Panc1 (cell line): ENCODE results near the gene IFT122. TPM values are rescaled to one million over a fixed set of nuclear protein-coding genes. Genes with fewer than 3 reads are reported as not detected.

Experiments
- ATAC-seq: fragments of 200-7000 bp; cut with Tn5 transposase; 2 replicates; pipeline ENCODE4 v1.9.1; 2020; ENCODE audit warnings: mild to moderate bottlenecking, moderate library complexity
- BruUV-seq: library from RNA; stranded (reverse); fragments of 400-500 nt; replicated peaks from 2 replicates; lab custom pipeline; 2021; lab: Mats Ljungman, UMichigan
- CTCF ChIA-PET: fragments of 300-600 bp; sonication (Branson Sonifier 250); formaldehyde crosslinking; loops from one replicate; lab custom pipeline; 2022; ENCODE audit warnings: antibody characterized with exemption; lab: Charles Lee
- POLR2A ChIA-PET: fragments of 300-600 bp; sonication (Branson Sonifier 250); formaldehyde crosslinking; loops from one replicate; lab custom pipeline; 2022; ENCODE audit warnings: antibody characterized with exemption; lab: Charles Lee
- DNase-seq: peaks from one replicate; pipeline ENCODE4 v3.0.0-alpha.2; 2010; ENCODE audit warnings: low read depth, low spot score
- H3K27ac ChIP-seq: 2 replicates; pipeline ENCODE4 v1.5.1; 2011; ENCODE audit warnings: mild to moderate bottlenecking, low read length, inconsistent platforms
- H3K27me3 ChIP-seq: fragments of 200-500 bp; sonication (Bioruptor generic); 2 replicates; pipeline ENCODE4 v1.6.0; 2014; ENCODE audit warnings: low read length, inconsistent platforms; ENCODE audit not compliant: control insufficient read depth, insufficient read depth
- H3K36me3 ChIP-seq: fragments of 200-500 bp; sonication (Bioruptor generic); 2 replicates; pipeline ENCODE4 v1.5.1; 2014; ENCODE audit warnings: inconsistent platforms, mild to moderate bottlenecking, low read length, moderate library complexity; ENCODE audit not compliant: control insufficient read depth, insufficient read depth
- H3K4me1 ChIP-seq: 2 replicates; pipeline ENCODE4 v1.5.1; 2011; ENCODE audit warnings: inconsistent platforms, mild to moderate bottlenecking, low read length, moderate library complexity; ENCODE audit not compliant: control insufficient read depth, insufficient read depth
- H3K4me3 ChIP-seq, 2 experiments: 2 replicates each; pipeline ENCODE4 v1.5.1; 2011 to 2012; ENCODE audit warnings: low read depth in 2 of 2, low read length in 2 of 2, mild to moderate bottlenecking in 2 of 2, inconsistent platforms in 1 of 2, moderate library complexity in 1 of 2
- H3K9me3 ChIP-seq: fragments of 200-500 bp; sonication (Bioruptor generic); 2 replicates; pipeline ENCODE4 v1.5.1; 2014; ENCODE audit warnings: low read depth, mild to moderate bottlenecking, inconsistent platforms, low read length, moderate library complexity; ENCODE audit not compliant: control insufficient read depth, insufficient read depth
- CTCF ChIP-seq: fragments of 450-650 bp; IDR thresholded peaks from 2 replicates; pipeline ENCODE4 v1.5.1; 2017; ENCODE audit warnings: mild to moderate bottlenecking
- POLR2AphosphoS5 ChIP-seq: IDR thresholded peaks from 2 replicates; pipeline ENCODE4 v1.6.1; 2012; ENCODE audit warnings: mild to moderate bottlenecking, low read depth, low read length, moderate library complexity
- REST ChIP-seq, 2 experiments: IDR thresholded peaks; 2 replicates each; pipeline ENCODE4 v1.6.1; 2011 to 2012; ENCODE audit warnings: low read depth in 2 of 2, control low read depth in 1 of 2, low read length in 1 of 2, mild to moderate bottlenecking in 1 of 2, moderate library complexity in 1 of 2; ENCODE audit not compliant: insufficient read depth in 1 of 2
- SIN3A ChIP-seq: IDR thresholded peaks from 2 replicates; pipeline ENCODE4 v1.6.1; 2012; ENCODE audit warnings: low read depth, mild to moderate bottlenecking, low read length, moderate library complexity, borderline replicate concordance; ENCODE audit not compliant: insufficient read depth
- TCF7L2 ChIP-seq: IDR thresholded peaks from 2 replicates; pipeline ENCODE4 v1.6.1; 2011; ENCODE audit warnings: mild to moderate bottlenecking, low read depth, low read length, inconsistent platforms
- in situ Hi-C: cut with HindIII; loops from 2 replicates; pipeline ENCODE4 v1.10.0; 2016; ENCODE audit warnings: low sequenced_read_pairs, low pct_unique_long_range_greater_than_20kb
- intact Hi-C: fragments of 100-400 bp; cut with micrococcal nuclease; formaldehyde crosslinking; loops from one replicate; pipeline ENCODE4 v1.10.0; 2022; ENCODE audit not compliant: unreplicated experiment
- total RNA-seq: library from RNA; stranded (reverse); gene quantifications from one replicate; pipeline ENCODE4 v1.2.1, GENCODE V29; 2021; ENCODE audit not compliant: unreplicated experiment

Gene IFT122
- total RNA-seq, 1 experiment from 2014 or later = 52.4 TPM

GRCh38 chr3:129470861-129471260, 30.8 kb downstream of the IFT122 start:
- intact Hi-C loops = no loop called here
- POLR2A ChIA-PET = no interaction called here
- BruUV-seq = no TSS peak

GRCh38 chr3:129473067-129473768, 33.2 kb downstream of the IFT122 start:
- in situ Hi-C loops (no loop called here), intact Hi-C loops (no loop called here)
- Histone ChIP-seq H3K27me3 (no peaks in the 10 kb centered on the region), H3K4me1 (no peaks in the 10 kb centered on the region), H3K36me3 (0 out of 2 replicates have a peak, but pooled peaks cover 3% of the 10 kb centered on the region), H3K9me3 (no peaks in the 10 kb centered on the region), H3K27ac (no peak overlapping the region), H3K4me3 (no peak overlapping the region)
- TF ChIP-seq SIN3A (no peak), REST (IDR thresholded peaks at IDR 0.05; ENCODE audit: insufficient read depth in 1 of 2, low read depth in 2 of 2, low read length in 1 of 2) (no peak), POLR2AphosphoS5 (no peak), CTCF (no peak), TCF7L2 (no peak)
- DNase-seq (no peak), ATAC-seq (no peak)
- no TSS peak for BruUV-seq
- CTCF ChIA-PET = no interaction called here
- POLR2A ChIA-PET = no interaction called here

More at GRCh38 chr3:129470861-129471260, 30.8 kb downstream of the IFT122 start:
- ATAC-seq (no peak), DNase-seq (no peak)
- in situ Hi-C loops = no loop called here
- TF ChIP-seq POLR2AphosphoS5 = no peak
- TF ChIP-seq CTCF = no peak
- no peak for TF ChIP-seq REST (IDR thresholded peaks at IDR 0.05; ENCODE audit: insufficient read depth in 1 of 2, low read depth in 2 of 2, low read length in 1 of 2)
- no peak for TF ChIP-seq TCF7L2
- no peak for TF ChIP-seq SIN3A
- no peak overlapping the region for H3K27ac ChIP-seq
- H3K36me3 ChIP-seq = no peaks in the 10 kb centered on the region
- no peak overlapping the region for H3K4me3 ChIP-seq
- H3K4me1 ChIP-seq = no peaks in the 10 kb centered on the region
- H3K9me3 ChIP-seq = no peaks in the 10 kb centered on the region
- H3K27me3 ChIP-seq = no peaks in the 10 kb centered on the region
- CTCF ChIA-PET = no interaction called here
